ENCODE results near the gene YIPF1. TPM values are rescaled to one million over a fixed set of nuclear protein-coding genes. Genes with fewer than 3 reads are reported as not detected.

YIPF1 gene
- total and polyA plus RNA-seq, 2 experiments from 2014 or later, result 14.4 to 29.7 TPM

GRCh38 chr1:53837924-53838653 is 51.5 kb downstream of the YIPF1 start, which contains the start of gene NDC1:
NDC1 (minus strand) TSS chr1:53838296; CDS start chr1:53838261, 35 bp downstream.
- H3K9me3 ChIP-seq (ENCODE audit: low read depth), result no peaks in the 10 kb centered on the region
- peak; percentile 95 to 97 for DNase-seq (ENCODE audit: low read depth in 1 of 2, low spot score in 1 of 2)
- no peaks in the 10 kb centered on the region for H3K27me3 ChIP-seq

GRCh38 chr1:53837646-53837923 is 52.0 kb downstream of the YIPF1 start:
- Histone ChIP-seq H3K9me3 (ENCODE audit: low read depth) (no peaks in the 10 kb centered on the region), H3K27ac (peak overlapping the region; percentile 99), H3K27me3 (no peaks in the 10 kb centered on the region), H3K4me3 (peak overlapping the region; percentile 48), H3K36me3 (no peaks in the 10 kb centered on the region), H3K4me1 (ENCODE audit: low read depth) (no peaks in the 10 kb centered on the region)
- peak; percentile 1 to 7 for DNase-seq (ENCODE audit: low read depth in 1 of 2, low spot score in 1 of 2)
- TF ChIP-seq, protein P1, sequence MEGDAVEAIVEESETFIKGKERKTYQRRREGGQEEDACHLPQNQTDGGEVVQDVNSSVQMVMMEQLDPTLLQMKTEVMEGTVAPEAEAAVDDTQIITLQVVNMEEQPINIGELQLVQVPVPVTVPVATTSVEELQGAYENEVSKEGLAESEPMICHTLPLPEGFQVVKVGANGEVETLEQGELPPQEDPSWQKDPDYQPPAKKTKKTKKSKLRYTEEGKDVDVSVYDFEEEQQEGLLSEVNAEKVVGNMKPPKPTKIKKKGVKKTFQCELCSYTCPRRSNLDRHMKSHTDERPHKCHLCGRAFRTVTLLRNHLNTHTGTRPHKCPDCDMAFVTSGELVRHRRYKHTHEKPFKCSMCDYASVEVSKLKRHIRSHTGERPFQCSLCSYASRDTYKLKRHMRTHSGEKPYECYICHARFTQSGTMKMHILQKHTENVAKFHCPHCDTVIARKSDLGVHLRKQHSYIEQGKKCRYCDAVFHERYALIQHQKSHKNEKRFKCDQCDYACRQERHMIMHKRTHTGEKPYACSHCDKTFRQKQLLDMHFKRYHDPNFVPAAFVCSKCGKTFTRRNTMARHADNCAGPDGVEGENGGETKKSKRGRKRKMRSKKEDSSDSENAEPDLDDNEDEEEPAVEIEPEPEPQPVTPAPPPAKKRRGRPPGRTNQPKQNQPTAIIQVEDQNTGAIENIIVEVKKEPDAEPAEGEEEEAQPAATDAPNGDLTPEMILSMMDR (IDR thresholded peaks at IDR 0.05; ENCODE audit: low read depth, low read length), result no peak

More at GRCh38 chr1:53837924-53838653, 51.5 kb downstream of the YIPF1 start, which contains the start of gene NDC1:
- Histone ChIP-seq H3K4me1 (ENCODE audit: low read depth) (no peaks in the 10 kb centered on the region), H3K4me3 (peak within 1 kb of the TSS; percentile 48), H3K36me3 (no peaks in the 10 kb centered on the region), H3K27ac (peak within 1 kb of the TSS; percentile 99)
- TF ChIP-seq, protein P1 (IDR thresholded peaks at IDR 0.05; ENCODE audit: low read depth, low read length), result peak; percentile 10

- Histone ChIP-seq H3K27ac (no peak overlapping the region), H3K36me3 (no peaks in the 10 kb centered on the region), H3K27me3 (no peaks in the 10 kb centered on the region), H3K4me3 (no peak overlapping the region), H3K4me1 (ENCODE audit: low read depth) (no peaks in the 10 kb centered on the region), H3K9me3 (ENCODE audit: low read depth) (no peaks in the 10 kb centered on the region)
- TF ChIP-seq, protein P1 (IDR thresholded peaks at IDR 0.05; ENCODE audit: low read depth, low read length), result no peak
- no peak for DNase-seq (ENCODE audit: low read depth in 1 of 2, low spot score in 1 of 2)
These were observed 54.1 kb downstream of the YIPF1 start for GRCh38 chr1:53835491-53835890.

DNA sequence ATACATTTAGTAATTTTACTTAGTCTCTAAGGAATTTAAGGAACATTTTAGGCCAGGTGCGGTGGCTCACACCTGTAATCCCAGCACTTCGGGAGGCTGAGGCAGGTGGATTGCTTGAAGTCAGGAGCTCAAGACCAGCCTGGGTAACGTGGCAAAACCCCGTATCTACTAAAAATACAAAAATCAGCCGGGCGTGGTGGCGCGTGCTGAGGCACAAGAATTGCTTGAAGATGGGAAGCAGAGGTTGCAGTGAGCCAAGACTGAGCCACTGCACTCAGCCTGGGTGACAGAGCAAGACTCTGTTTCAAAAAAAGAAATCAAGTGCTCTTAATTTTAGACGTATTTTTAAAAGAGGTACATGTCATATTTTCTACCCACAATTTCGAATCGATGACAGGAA is 54.8 kb downstream of the YIPF1 start:
- Histone ChIP-seq H3K4me1 (ENCODE audit: low read depth) (no peaks in the 10 kb centered on the region), H3K27me3 (no peaks in the 10 kb centered on the region), H3K36me3 (no peaks in the 10 kb centered on the region), H3K9me3 (ENCODE audit: low read depth) (no peaks in the 10 kb centered on the region), H3K27ac (no peak overlapping the region), H3K4me3 (no peak overlapping the region)
- TF ChIP-seq, protein P1 (IDR thresholded peaks at IDR 0.05; ENCODE audit: low read depth, low read length), result no peak
- DNase-seq (ENCODE audit: low read depth in 1 of 2, low spot score in 1 of 2), result no peak

GRCh38 chr1:53833393-53833792 is 56.2 kb downstream of the YIPF1 start:
- Histone ChIP-seq H3K4me1 (ENCODE audit: low read depth) (no peaks in the 10 kb centered on the region), H3K27ac (no peak overlapping the region), H3K9me3 (ENCODE audit: low read depth) (no peaks in the 10 kb centered on the region), H3K27me3 (no peaks in the 10 kb centered on the region), H3K4me3 (no peak overlapping the region), H3K36me3 (no peaks in the 10 kb centered on the region)
- DNase-seq (ENCODE audit: low read depth in 1 of 2, low spot score in 1 of 2), result no peak
- TF ChIP-seq, protein P1 (IDR thresholded peaks at IDR 0.05; ENCODE audit: low read depth, low read length), result no peak
